ENCODE measurements around the gene B4GALNT2. TPM values are rescaled to one million over a fixed set of nuclear protein-coding genes. Genes with fewer than 3 reads are reported as not detected.

Gene B4GALNT2, protein sequence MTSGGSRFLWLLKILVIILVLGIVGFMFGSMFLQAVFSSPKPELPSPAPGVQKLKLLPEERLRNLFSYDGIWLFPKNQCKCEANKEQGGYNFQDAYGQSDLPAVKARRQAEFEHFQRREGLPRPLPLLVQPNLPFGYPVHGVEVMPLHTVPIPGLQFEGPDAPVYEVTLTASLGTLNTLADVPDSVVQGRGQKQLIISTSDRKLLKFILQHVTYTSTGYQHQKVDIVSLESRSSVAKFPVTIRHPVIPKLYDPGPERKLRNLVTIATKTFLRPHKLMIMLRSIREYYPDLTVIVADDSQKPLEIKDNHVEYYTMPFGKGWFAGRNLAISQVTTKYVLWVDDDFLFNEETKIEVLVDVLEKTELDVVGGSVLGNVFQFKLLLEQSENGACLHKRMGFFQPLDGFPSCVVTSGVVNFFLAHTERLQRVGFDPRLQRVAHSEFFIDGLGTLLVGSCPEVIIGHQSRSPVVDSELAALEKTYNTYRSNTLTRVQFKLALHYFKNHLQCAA
- 0.36 to 0.59 TPM (median 0.43 TPM) in 5 replicates for total RNA-seq (2022; extraction: Qiagen RNA extraction; ENCODE audit: low read depth)

GRCh38 chr17:49132699-49133364 lies at the start of gene B4GALNT2:
Gene B4GALNT2, plus strand, starts transcription at chr17:49132769. Its CDS starts 24 bp downstream, at chr17:49132793.

DNA sequence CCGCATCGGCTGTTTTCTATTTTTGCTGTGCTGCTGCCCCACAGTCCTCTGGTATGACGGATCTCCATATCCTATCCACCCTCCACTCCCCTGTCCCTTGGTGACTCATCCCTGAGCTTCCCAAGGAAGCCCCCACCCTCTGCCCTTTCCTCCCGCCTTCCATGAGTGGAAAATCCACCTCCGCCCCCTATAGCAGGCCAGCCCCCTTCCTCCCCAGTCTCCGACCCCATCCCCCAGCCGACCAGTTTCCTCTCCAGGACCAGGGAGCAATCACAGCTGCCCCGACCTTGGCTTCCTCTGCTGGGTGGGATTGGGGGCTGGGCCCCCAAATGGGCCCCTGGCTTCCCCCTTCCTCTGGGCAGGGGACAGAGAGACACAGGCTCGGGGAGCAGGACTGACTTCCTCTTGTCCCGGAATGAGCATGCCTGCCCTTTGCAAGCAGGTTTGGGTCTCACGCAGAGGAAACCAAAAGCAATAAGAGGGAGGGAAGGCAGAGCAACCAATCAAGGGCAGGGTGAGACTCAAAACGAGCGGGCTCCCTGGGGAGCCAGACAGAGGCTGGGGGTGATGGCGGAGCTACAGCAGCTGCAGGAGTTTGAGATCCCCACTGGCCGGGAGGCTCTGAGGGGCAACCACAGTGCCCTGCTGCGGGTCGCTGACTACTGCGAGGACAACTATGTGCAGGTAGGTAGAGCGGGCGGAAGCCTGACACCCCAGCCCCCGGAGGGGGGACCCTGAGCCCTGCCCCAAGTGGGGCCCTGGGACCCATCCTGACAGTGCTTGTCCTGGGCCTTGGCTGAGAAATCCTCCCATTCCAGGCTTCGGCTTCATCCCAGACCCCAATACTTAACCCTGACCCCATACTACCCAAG lies 77.8 kb downstream of the B4GALNT2 start, which contains the start of the genes ABI3 and GNGT2:
Gene ABI3 (plus strand): TSS at position 550 of the 872 bp plus-strand sequence. CDS start 18 bp downstream, at position 568.
Gene GNGT2 (minus strand): TSS at position 417 of the 872 bp plus-strand sequence. CDS start 3,152 bp downstream, outside the sequence.

Other genes starting within 250 kb of the B4GALNT2 start
- gene ATP5MC1, start 240.0 kb upstream of the B4GALNT2 start, total RNA-seq (2022; extraction: Qiagen RNA extraction; ENCODE audit: low read depth), result 489 to 693 TPM (median 562 TPM) in 5 replicates
- gene UBE2Z, start 224.4 kb upstream of the B4GALNT2 start, total RNA-seq (2022; extraction: Qiagen RNA extraction; ENCODE audit: low read depth), result 117 to 129 TPM (median 124 TPM) in 5 replicates
- 274 to 350 TPM (median 305 TPM) in 5 replicates for gene SNF8, start 187.9 kb upstream of the B4GALNT2 start, total RNA-seq (2022; extraction: Qiagen RNA extraction; ENCODE audit: low read depth)
- gene GIP, start 164.2 kb upstream of the B4GALNT2 start, total RNA-seq (2022; extraction: Qiagen RNA extraction; ENCODE audit: low read depth), result 3.7 to 4.9 TPM (median 4.4 TPM) in 5 replicates
- gene IGF2BP1, start 135.4 kb upstream of the B4GALNT2 start, total RNA-seq (2022; extraction: Qiagen RNA extraction; ENCODE audit: low read depth), result 52.3 to 95.3 TPM (median 84.2 TPM) in 5 replicates
- 0.42 to 0.62 TPM (median 0.47 TPM) in 4 of 5 replicates, not detected in the other for gene GNGT2, start 77.8 kb downstream of the B4GALNT2 start, total RNA-seq (2022; extraction: Qiagen RNA extraction; ENCODE audit: low read depth)
- gene ABI3, start 77.9 kb downstream of the B4GALNT2 start, total RNA-seq (2022; extraction: Qiagen RNA extraction; ENCODE audit: low read depth), result not detected in 5 replicates
- gene PHOSPHO1, start 98.0 kb downstream of the B4GALNT2 start, total RNA-seq (2022; extraction: Qiagen RNA extraction; ENCODE audit: low read depth), result 0.69 to 1.2 TPM (median 0.77 TPM) in 5 replicates
- gene ZNF652, start 229.5 kb downstream of the B4GALNT2 start, total RNA-seq (2022; extraction: Qiagen RNA extraction; ENCODE audit: low read depth), result 7.1 to 10.1 TPM (median 8.1 TPM) in 5 replicates

Measured in A549 treated with RU486 at 1 μM for 4 hours (cell line).